NCI-H2081 (cell line): ENCODE results near the gene KRT34.
"Not testable (repeated sequence)": the region's sequence is repeated elsewhere in the genome, so short reads cannot be mapped to it uniquely, and the experiment has no call there.

Experiments used
- DNase-seq, 2 experiments: peaks; one replicate each; lab custom pipeline; 2025; lab: John Stamatoyannopoulos, UW

Gene KRT34

GRCh38 chr17:41366070-41366469 lies 16.0 kb downstream of the KRT34 start:
- no peak for DNase-seq

GRCh38 chr17:41363881-41364280 lies 18.2 kb downstream of the KRT34 start:
- no peak for DNase-seq

- no peak for DNase-seq
Observed at GRCh38 chr17:41360296-41360995, 21.7 kb downstream of the KRT34 start.

GRCh38 chr17:41354536-41354935 lies 27.6 kb downstream of the KRT34 start:
- DNase-seq = no peak

GRCh38 chr17:41352597-41353366 lies 29.3 kb downstream of the KRT34 start:
- no peak for DNase-seq

GRCh38 chr17:41351177-41351576 lies 30.9 kb downstream of the KRT34 start:
- DNase-seq = no peak

- not testable (repeated sequence) for DNase-seq
Observed at GRCh38 chr17:41350381-41350878, 31.7 kb downstream of the KRT34 start, which contains the start of gene KRT33A. KRT33A (minus strand) TSS chr17:41350828; CDS start chr17:41350767, 61 bp downstream.

GRCh38 chr17:41347869-41348760 lies 34.0 kb downstream of the KRT34 start:
- DNase-seq = no peak

GRCh38 chr17:41346421-41346820 lies 35.7 kb downstream of the KRT34 start:
- DNase-seq = not testable (repeated sequence)

GRCh38 chr17:41345992-41346391 lies 36.1 kb downstream of the KRT34 start:
- DNase-seq = no peak

GRCh38 chr17:41343029-41343428 lies 39.1 kb downstream of the KRT34 start:
- no peak for DNase-seq

- no peak for DNase-seq
Observed at GRCh38 chr17:41340934-41341861, 40.9 kb downstream of the KRT34 start.

- no peak for DNase-seq
Observed at GRCh38 chr17:41340494-41340893, 41.6 kb downstream of the KRT34 start.

GRCh38 chr17:41339571-41340172 lies 42.4 kb downstream of the KRT34 start:
- no peak for DNase-seq

- no peak for DNase-seq
Observed at GRCh38 chr17:41338961-41339485, 43.1 kb downstream of the KRT34 start.

GRCh38 chr17:41335747-41336146 lies 46.4 kb downstream of the KRT34 start:
- DNase-seq = no peak

GRCh38 chr17:41334385-41335305 lies 47.5 kb downstream of the KRT34 start:
- no peak for DNase-seq

- DNase-seq = no peak
Observed at GRCh38 chr17:41333836-41334235, 48.3 kb downstream of the KRT34 start.

GRCh38 chr17:41333098-41333497 lies 49.0 kb downstream of the KRT34 start:
- no peak for DNase-seq
